Measurements from ENCODE around the gene HHAT. TPM values are rescaled to one million over a fixed set of nuclear protein-coding genes. Genes with fewer than 3 reads are reported as not detected.

Gene HHAT
- total and polyA plus RNA-seq, 2 of the 4 experiments (the other 2 are of a cell fraction), result 1.7 to 2.5 TPM

- H2BK20ac ChIP-seq (ENCODE audit: low read depth, low read length), result no peak overlapping the region
- ATAC-seq (ENCODE audit: low read depth), result no peak
Observed at GRCh38 chr1:210703593-210703992, 374.9 kb downstream of the HHAT start.

More at GRCh38 chr1:210703593-210703992, 374.9 kb downstream of the HHAT start:
- Histone ChIP-seq H3K9me1 (ENCODE audit: insufficient read depth, low read length) (no peaks in the 10 kb centered on the region), H3K36me3 (ENCODE audit: control insufficient read depth, insufficient read depth, low read length) (no peaks in the 10 kb centered on the region), H3K4me3 (ENCODE audit: insufficient read depth, low read depth, low read length) (no peak overlapping the region), H2AFZ (replicated peaks; ENCODE audit: low read length, poor library complexity) (no peak overlapping the region), H2AK5ac (ENCODE audit: low read depth, low read length) (no peak overlapping the region), H3K79me1 (ENCODE audit: low read depth in 1 of 2, low read length in 2 of 2) (no peaks in the 10 kb centered on the region), H3K23ac (ENCODE audit: low read depth, low read length) (no peak overlapping the region), H4K5ac (ENCODE audit: low read depth, low read length) (no peak overlapping the region), H3K4me1 (ENCODE audit: control insufficient read depth, insufficient read depth, low read length) (no peaks in the 10 kb centered on the region), H3K27me3 (ENCODE audit: control insufficient read depth, insufficient read depth, low read length) (no peaks in the 10 kb centered on the region), H3K27ac (ENCODE audit: insufficient read depth, low read length) (no peak overlapping the region), H3K4ac (ENCODE audit: low read depth, low read length) (no peak overlapping the region), H3K18ac (ENCODE audit: low read depth, low read length) (no peak overlapping the region), H3K4me2 (ENCODE audit: low read depth, low read length) (no peak overlapping the region), H2AK9ac (replicated peaks; ENCODE audit: low read depth, low read length, poor library complexity) (no peak overlapping the region), H3K9ac (ENCODE audit: low read depth, low read length) (no peak overlapping the region), H3K56ac (ENCODE audit: extremely low read depth, insufficient read depth, low read length) (no peak overlapping the region), H4K91ac (ENCODE audit: insufficient read depth, low read depth, low read length) (no peak overlapping the region), H2BK15ac (ENCODE audit: low read depth, low read length) (no peak overlapping the region), H3K14ac (replicated peaks; ENCODE audit: low read depth, low read length) (no peak overlapping the region), H2BK120ac (ENCODE audit: low read depth, low read length) (no peak overlapping the region), H4K8ac (ENCODE audit: low read depth in 2 of 2, low read length in 2 of 2) (no peak overlapping the region), H4K20me1 (ENCODE audit: insufficient read depth, low read length) (no peaks in the 10 kb centered on the region), H3K9me3 (ENCODE audit: control insufficient read depth, insufficient read depth, low read length) (no peaks in the 10 kb centered on the region; the same call in 1 of the 2 replicates), H2BK5ac (ENCODE audit: low read depth, low read length, poor library complexity, severe bottlenecking) (no peak overlapping the region)
- WGBS, 2 experiments (ENCODE audit: extremely low coverage in 2 of 2, insufficient read length in 1 of 2), result no CpG with 5 or more reads among the region's 2 CpGs
- ChIA-PET POLR2A (ENCODE audit: unreplicated experiment) (no interaction called here), CTCF (no interaction called here)
- in situ Hi-C loops (cut with MboI; ENCODE audit: low sequenced_read_pairs), result no loop called here
- dilution Hi-C loops (cut with HindIII; ENCODE audit: low sequenced_read_pairs, unreplicated experiment), result no loop called here
- no peak for DNase-seq
- intact Hi-C loops (cut with micrococcal nuclease), result loop anchor here (10.0 kb wide), 1 partner anchor 879 kb away; the partner anchor contains the start of gene UTP25
- BruUV-seq (replicated peaks), result no TSS peak
- no peak for TF ChIP-seq FOS (IDR thresholded peaks at IDR 0.05; ENCODE audit: low read depth, low read length)
